IPS-18c (cell line): ENCODE results near the gene CSTF1.

Experiments
- H3K4me3 ChIP-seq: 2 replicates; pipeline ENCODE4 v1.7.0; 2013; ENCODE audit warnings: low read depth, mild to moderate bottlenecking, low read length, moderate library complexity; ENCODE audit not compliant: insufficient read depth
- H3K9me3 ChIP-seq: one replicate; pipeline ENCODE4 v1.6.1; 2013; ENCODE audit warnings: mild to moderate bottlenecking, low read length, moderate library complexity; ENCODE audit not compliant: control insufficient read depth, insufficient read depth

Gene CSTF1

GRCh38 chr20:56392132-56392880 is at the start of gene CSTF1, which contains the start of gene AURKA:
CSTF1 (plus strand) TSS chr20:56392645; CDS start chr20:56395553, 2,908 bp downstream.
AURKA (minus strand) TSS chr20:56392215; CDS start chr20:56388197, 4,018 bp downstream.
- Histone ChIP-seq H3K9me3 (no peaks in the 10 kb centered on the region), H3K4me3 (peak within 1 kb of the TSS; percentile 95)

- H3K4me3 ChIP-seq = no peak overlapping the region
- no peaks in the 10 kb centered on the region for H3K9me3 ChIP-seq
Observed at GRCh38 chr20:56342783-56343182, 49.7 kb upstream of the CSTF1 start.

GRCh38 chr20:56343861-56344381 is 48.5 kb upstream of the CSTF1 start:
- no peaks in the 10 kb centered on the region for H3K9me3 ChIP-seq
- peak overlapping the region; percentile 44 for H3K4me3 ChIP-seq

- no peaks in the 10 kb centered on the region for H3K9me3 ChIP-seq
- H3K4me3 ChIP-seq = no peak overlapping the region
Observed at GRCh38 chr20:56345911-56346310, 46.5 kb upstream of the CSTF1 start.

GRCh38 chr20:56347628-56348304 is 44.7 kb upstream of the CSTF1 start:
- no peaks in the 10 kb centered on the region for H3K9me3 ChIP-seq

GRCh38 chr20:56348305-56348693 is 44.1 kb upstream of the CSTF1 start:
- H3K9me3 ChIP-seq = no peaks in the 10 kb centered on the region
- H3K4me3 ChIP-seq = no peak overlapping the region

More at GRCh38 chr20:56347628-56348304, 44.7 kb upstream of the CSTF1 start:
- no peak overlapping the region; the same call in none of the 2 replicates for H3K4me3 ChIP-seq

GRCh38 chr20:56348746-56349145 is 43.7 kb upstream of the CSTF1 start:
- H3K4me3 ChIP-seq = no peak overlapping the region
- H3K9me3 ChIP-seq = no peaks in the 10 kb centered on the region

- no peak overlapping the region for H3K4me3 ChIP-seq
- H3K9me3 ChIP-seq = no peaks in the 10 kb centered on the region
Observed at GRCh38 chr20:56350842-56351241, 41.6 kb upstream of the CSTF1 start.

GRCh38 chr20:56352345-56353055 is 39.9 kb upstream of the CSTF1 start:
- no peak overlapping the region for H3K4me3 ChIP-seq
- no peaks in the 10 kb centered on the region for H3K9me3 ChIP-seq

- Histone ChIP-seq H3K4me3 (no peak overlapping the region), H3K9me3 (no peaks in the 10 kb centered on the region)
Observed at GRCh38 chr20:56353356-56353755, 39.1 kb upstream of the CSTF1 start.

- Histone ChIP-seq H3K4me3 (no peak overlapping the region), H3K9me3 (no peaks in the 10 kb centered on the region)
Observed at GRCh38 chr20:56358070-56358469, 34.4 kb upstream of the CSTF1 start.

GRCh38 chr20:56358600-56359211 is 33.7 kb upstream of the CSTF1 start, which contains the start of gene FAM210B:
FAM210B (plus strand) TSS chr20:56358974; CDS start chr20:56359006, 32 bp downstream.
- no peaks in the 10 kb centered on the region for H3K9me3 ChIP-seq
- H3K4me3 ChIP-seq = peak within 1 kb of the TSS; percentile 81

GRCh38 chr20:56359212-56360132 is 33.0 kb upstream of the CSTF1 start:
- Histone ChIP-seq H3K9me3 (no peaks in the 10 kb centered on the region), H3K4me3 (peak overlapping the region; percentile 81)

GRCh38 chr20:56360133-56360907 is 32.1 kb upstream of the CSTF1 start:
- Histone ChIP-seq H3K9me3 (no peaks in the 10 kb centered on the region), H3K4me3 (peak overlapping the region; percentile 81; the same call in 1 of the 2 replicates)

- no peak overlapping the region; the same call in 1 of the 2 replicates for H3K4me3 ChIP-seq
Observed at GRCh38 chr20:56360908-56361205, 31.6 kb upstream of the CSTF1 start.

GRCh38 chr20:56361900-56362299 is 30.5 kb upstream of the CSTF1 start:
- Histone ChIP-seq H3K9me3 (no peaks in the 10 kb centered on the region), H3K4me3 (no peak overlapping the region)

More at GRCh38 chr20:56360908-56361205, 31.6 kb upstream of the CSTF1 start:
- no peaks in the 10 kb centered on the region for H3K9me3 ChIP-seq
